Sigmoid colon (tissue), 4 donors: ENCODE measurements around the gene PPP1R16B.

Source experiments
- CTCF ChIP-seq, 4 experiments: fragments of 450-650 bp in 3 of 4; fragments of 200-600 bp in 1 of 4; IDR thresholded peaks; one replicate each; pipeline ENCODE4 v1.5.1; 2016 to 2019; ENCODE audit warnings: antibody characterized with exemption in 4 of 4, mild to moderate bottlenecking in 3 of 4, moderate library complexity in 2 of 4
- POLR2A ChIP-seq, 2 donors: fragments of 450-650 bp; IDR thresholded peaks; one replicate each; pipeline ENCODE4 v1.6.1; 2016; ENCODE audit warnings: antibody characterized with exemption in 2 of 2, mild to moderate bottlenecking in 2 of 2, moderate library complexity in 2 of 2
- POLR2AphosphoS5 ChIP-seq, 4 donors: sonication (generic); formaldehyde crosslinking; IDR thresholded peaks; one replicate each; pipeline ENCODE4 v1.6.1; 2017; ENCODE audit warnings: antibody characterized with exemption in 4 of 4

GRCh38 chr20:38924718-38925117, 119.2 kb downstream of the PPP1R16B start:
- TF ChIP-seq POLR2A (IDR thresholded peaks at IDR 0.05) = no peak
- TF ChIP-seq CTCF (IDR thresholded peaks at IDR 0.05) = no peak
- no peak for TF ChIP-seq POLR2AphosphoS5 (IDR thresholded peaks at IDR 0.05)
